Measurements from ENCODE around the gene HSPBP1.

GRCh38 chr19:55223291-55224037 is 56.4 kb downstream of the HSPBP1 start:
- TF ChIP-seq CTCF (IDR thresholded peaks at IDR 0.05; ENCODE audit: low read length) (no peak), EZH2 (IDR thresholded peaks at IDR 0.05; ENCODE audit: borderline replicate concordance, low read length) (no peak)
